OCI-LY7 (cell line): ENCODE results near the gene SERPINI1.

Experiments used
- EZH2phosphoT487 ChIP-seq: fragments of 200-600 bp; sonication (generic); IDR thresholded peaks from 2 replicates; pipeline ENCODE4 v1.6.1; 2018; ENCODE audit warnings: low read depth, borderline replicate concordance, mild to moderate bottlenecking, mixed run types, antibody characterized with exemption, low read length, moderate library complexity, mixed read lengths
- TF ChIP-seq, protein P1 (sequence below): fragments of 200-600 bp; sonication (generic); conservative IDR thresholded peaks from 2 replicates; pipeline ENCODE4 v1.5.1; 2014; ENCODE audit warnings: mild to moderate bottlenecking, antibody characterized with exemption, low read length, moderate library complexity, mixed read lengths

DNA sequence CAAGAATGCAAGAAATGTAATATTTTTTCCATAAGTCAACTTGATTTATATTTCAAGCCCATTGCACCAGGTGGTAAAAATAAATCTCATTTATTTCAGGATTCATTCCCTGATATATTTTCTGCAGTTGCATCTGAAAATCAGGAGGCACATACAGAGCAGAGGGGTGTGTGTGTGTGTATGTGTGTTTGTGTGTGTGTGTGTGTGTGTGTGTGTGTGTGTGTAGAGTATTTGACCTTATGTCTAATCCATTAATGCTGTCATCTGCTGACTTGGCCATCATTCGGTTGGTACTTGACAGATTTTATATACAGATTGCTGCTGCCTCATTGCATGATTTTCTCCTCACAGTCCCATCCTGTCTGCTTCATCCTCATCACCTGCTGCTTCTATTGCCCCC, 118.5 kb downstream of the SERPINI1 start:
- TF ChIP-seq, protein P1, sequence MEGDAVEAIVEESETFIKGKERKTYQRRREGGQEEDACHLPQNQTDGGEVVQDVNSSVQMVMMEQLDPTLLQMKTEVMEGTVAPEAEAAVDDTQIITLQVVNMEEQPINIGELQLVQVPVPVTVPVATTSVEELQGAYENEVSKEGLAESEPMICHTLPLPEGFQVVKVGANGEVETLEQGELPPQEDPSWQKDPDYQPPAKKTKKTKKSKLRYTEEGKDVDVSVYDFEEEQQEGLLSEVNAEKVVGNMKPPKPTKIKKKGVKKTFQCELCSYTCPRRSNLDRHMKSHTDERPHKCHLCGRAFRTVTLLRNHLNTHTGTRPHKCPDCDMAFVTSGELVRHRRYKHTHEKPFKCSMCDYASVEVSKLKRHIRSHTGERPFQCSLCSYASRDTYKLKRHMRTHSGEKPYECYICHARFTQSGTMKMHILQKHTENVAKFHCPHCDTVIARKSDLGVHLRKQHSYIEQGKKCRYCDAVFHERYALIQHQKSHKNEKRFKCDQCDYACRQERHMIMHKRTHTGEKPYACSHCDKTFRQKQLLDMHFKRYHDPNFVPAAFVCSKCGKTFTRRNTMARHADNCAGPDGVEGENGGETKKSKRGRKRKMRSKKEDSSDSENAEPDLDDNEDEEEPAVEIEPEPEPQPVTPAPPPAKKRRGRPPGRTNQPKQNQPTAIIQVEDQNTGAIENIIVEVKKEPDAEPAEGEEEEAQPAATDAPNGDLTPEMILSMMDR = no peak
- no peak for TF ChIP-seq EZH2phosphoT487
